ENCODE results near the gene TTC12. TPM values are rescaled to one million over a fixed set of nuclear protein-coding genes. Genes with fewer than 3 reads are reported as not detected.

The TTC12 gene
- polyA plus RNA-seq, 1 donor (not counting 4 experiments of a cell fraction or from before 2014, with no cell fraction given), result 27.3 TPM

DNA sequence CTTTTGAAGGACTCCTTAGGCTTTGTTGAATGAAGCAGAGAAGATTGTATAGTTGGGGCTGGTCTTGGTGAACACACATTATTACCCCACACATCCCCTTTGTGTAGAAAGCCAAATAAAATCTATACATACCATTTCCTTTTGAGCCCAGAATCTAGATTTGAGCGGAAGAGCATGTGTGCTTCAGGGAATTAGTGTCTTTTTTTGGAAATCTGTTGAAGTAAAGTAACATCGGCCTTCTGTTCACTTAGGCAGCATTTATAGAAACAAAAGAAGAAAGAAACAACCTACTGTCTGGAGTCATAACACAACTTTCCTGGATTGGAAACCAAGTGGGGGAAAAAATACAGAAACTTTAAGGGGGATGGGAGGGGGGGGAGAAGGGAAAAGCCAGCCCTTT lies 37.9 kb upstream of the TTC12 start:
- Histone ChIP-seq H3K27me3 (ENCODE audit: control insufficient read depth, extremely low read depth, insufficient read depth, low read length) (no peaks in the 10 kb centered on the region), H3K4me2 (ENCODE audit: control insufficient read depth, extremely low read depth, insufficient read depth, low read depth, low read length) (no peak overlapping the region), H3K9ac (ENCODE audit: control insufficient read depth, extremely low read depth, insufficient read depth, low read length) (no peak overlapping the region), H3K79me2 (ENCODE audit: control insufficient read depth, insufficient read depth, low read length) (no peaks in the 10 kb centered on the region), H3K27ac (ENCODE audit: control insufficient read depth, insufficient read depth, low read length) (no peak overlapping the region), H4K20me1 (ENCODE audit: control insufficient read depth, extremely low read depth, insufficient read depth, low read length) (no peaks in the 10 kb centered on the region), H3K9me1 (ENCODE audit: control insufficient read depth, extremely low read depth, insufficient read depth, low read length) (no peaks in the 10 kb centered on the region), H3K36me3 (ENCODE audit: control insufficient read depth in 2 of 2, extremely low read depth in 1 of 2, insufficient read depth in 2 of 2, low read length in 2 of 2) (no peaks in the 10 kb centered on the region), H3K4me1 (ENCODE audit: control insufficient read depth, extremely low read depth, insufficient read depth, low read length) (no peaks in the 10 kb centered on the region), H2AFZ (ENCODE audit: control insufficient read depth, low read length) (no peak overlapping the region), H3K9me3 (ENCODE audit: control insufficient read depth, low read depth, low read length) (no peaks in the 10 kb centered on the region), H3K4me3 (ENCODE audit: control insufficient read depth in 2 of 3, extremely low read depth in 1 of 3, insufficient read depth in 2 of 3, low read depth in 1 of 3, low read length in 3 of 3) (no peak overlapping the region)
- FAIRE-seq (no peak), DNase-seq (ENCODE audit: low read depth, low spot score) (no peak)
- TF ChIP-seq EZH2 (IDR thresholded peaks at IDR 0.05; ENCODE audit: low read length), result no peak
- TF ChIP-seq, protein P1, sequence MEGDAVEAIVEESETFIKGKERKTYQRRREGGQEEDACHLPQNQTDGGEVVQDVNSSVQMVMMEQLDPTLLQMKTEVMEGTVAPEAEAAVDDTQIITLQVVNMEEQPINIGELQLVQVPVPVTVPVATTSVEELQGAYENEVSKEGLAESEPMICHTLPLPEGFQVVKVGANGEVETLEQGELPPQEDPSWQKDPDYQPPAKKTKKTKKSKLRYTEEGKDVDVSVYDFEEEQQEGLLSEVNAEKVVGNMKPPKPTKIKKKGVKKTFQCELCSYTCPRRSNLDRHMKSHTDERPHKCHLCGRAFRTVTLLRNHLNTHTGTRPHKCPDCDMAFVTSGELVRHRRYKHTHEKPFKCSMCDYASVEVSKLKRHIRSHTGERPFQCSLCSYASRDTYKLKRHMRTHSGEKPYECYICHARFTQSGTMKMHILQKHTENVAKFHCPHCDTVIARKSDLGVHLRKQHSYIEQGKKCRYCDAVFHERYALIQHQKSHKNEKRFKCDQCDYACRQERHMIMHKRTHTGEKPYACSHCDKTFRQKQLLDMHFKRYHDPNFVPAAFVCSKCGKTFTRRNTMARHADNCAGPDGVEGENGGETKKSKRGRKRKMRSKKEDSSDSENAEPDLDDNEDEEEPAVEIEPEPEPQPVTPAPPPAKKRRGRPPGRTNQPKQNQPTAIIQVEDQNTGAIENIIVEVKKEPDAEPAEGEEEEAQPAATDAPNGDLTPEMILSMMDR (optimal IDR thresholded peaks at IDR 0.05 in 1 of 3, IDR thresholded peaks at IDR 0.05 in 1 of 3, conservative IDR thresholded peaks at IDR 0.05 in 1 of 3; ENCODE audit: extremely low read depth in 1 of 3, insufficient read depth in 2 of 3, low read length in 3 of 3), result no peak
- dilution Hi-C loops (cut with MboI; ENCODE audit: extremely low pct_ligation_motif_present, low sequenced_read_pairs), result no loop called here

DNA sequence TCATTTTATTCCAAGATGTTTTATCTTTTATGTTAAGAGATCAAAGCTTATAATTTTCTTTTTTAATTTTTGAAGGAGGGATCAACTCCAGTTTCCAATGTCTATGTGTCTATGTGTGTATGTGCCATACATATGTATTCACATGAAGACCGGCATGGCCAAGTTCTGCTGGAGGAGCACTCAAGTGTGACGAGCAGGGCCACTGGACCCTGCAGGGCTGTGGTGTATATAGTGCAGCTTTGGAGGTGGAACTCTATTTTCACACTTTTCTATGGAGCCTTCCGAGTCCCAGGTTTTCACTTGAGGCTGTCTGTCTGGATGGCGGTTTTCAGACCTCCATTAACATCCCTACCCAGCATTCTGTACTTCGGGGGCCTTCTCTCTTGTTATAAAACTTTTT lies 36.5 kb upstream of the TTC12 start:
- Histone ChIP-seq H3K9ac (ENCODE audit: control insufficient read depth, extremely low read depth, insufficient read depth, low read length) (no peak overlapping the region), H3K9me3 (ENCODE audit: control insufficient read depth, low read depth, low read length) (no peaks in the 10 kb centered on the region), H3K4me1 (ENCODE audit: control insufficient read depth, extremely low read depth, insufficient read depth, low read length) (no peaks in the 10 kb centered on the region), H3K36me3 (ENCODE audit: control insufficient read depth in 2 of 2, extremely low read depth in 1 of 2, insufficient read depth in 2 of 2, low read length in 2 of 2) (no peaks in the 10 kb centered on the region), H4K20me1 (ENCODE audit: control insufficient read depth, extremely low read depth, insufficient read depth, low read length) (no peaks in the 10 kb centered on the region), H3K27me3 (ENCODE audit: control insufficient read depth, extremely low read depth, insufficient read depth, low read length) (no peaks in the 10 kb centered on the region), H2AFZ (ENCODE audit: control insufficient read depth, low read length) (no peak overlapping the region), H3K9me1 (ENCODE audit: control insufficient read depth, extremely low read depth, insufficient read depth, low read length) (no peaks in the 10 kb centered on the region), H3K4me2 (ENCODE audit: control insufficient read depth, extremely low read depth, insufficient read depth, low read depth, low read length) (no peak overlapping the region), H3K79me2 (ENCODE audit: control insufficient read depth, insufficient read depth, low read length) (no peaks in the 10 kb centered on the region), H3K4me3 (ENCODE audit: control insufficient read depth in 2 of 3, extremely low read depth in 1 of 3, insufficient read depth in 2 of 3, low read depth in 1 of 3, low read length in 3 of 3) (no peak overlapping the region), H3K27ac (ENCODE audit: control insufficient read depth, insufficient read depth, low read length) (no peak overlapping the region)
- TF ChIP-seq, protein P1 (optimal IDR thresholded peaks at IDR 0.05 in 1 of 3, IDR thresholded peaks at IDR 0.05 in 1 of 3, conservative IDR thresholded peaks at IDR 0.05 in 1 of 3; ENCODE audit: extremely low read depth in 1 of 3, insufficient read depth in 2 of 3, low read length in 3 of 3), result no peak
- no peak for TF ChIP-seq EZH2 (IDR thresholded peaks at IDR 0.05; ENCODE audit: low read length)
- DNase-seq (ENCODE audit: low read depth, low spot score) (no peak), FAIRE-seq (no peak)
- dilution Hi-C loops (cut with MboI; ENCODE audit: extremely low pct_ligation_motif_present, low sequenced_read_pairs), result no loop called here

All from keratinocyte (primary cell).